Mammary epithelial cell (primary cell): ENCODE data around the gene ABR.

Source experiments
- CTCF ChIP-seq, 2 donors: IDR thresholded peaks in 1 of 2; conservative IDR thresholded peaks in 1 of 2; 2 replicates each; pipeline ENCODE4 v1.5.1; 2011 to 2012; ENCODE audit warnings: inconsistent platforms in 2 of 2, low read length in 2 of 2, mild to moderate bottlenecking in 2 of 2, control low read depth in 1 of 2, low read depth in 1 of 2; ENCODE audit not compliant: insufficient read depth in 1 of 2; ENCODE audit errors: extremely low read depth in 1 of 2
- EZH2 ChIP-seq: IDR thresholded peaks from 2 replicates; pipeline ENCODE4 v1.6.1; 2012; ENCODE audit warnings: low read length, inconsistent platforms, borderline replicate concordance

DNA sequence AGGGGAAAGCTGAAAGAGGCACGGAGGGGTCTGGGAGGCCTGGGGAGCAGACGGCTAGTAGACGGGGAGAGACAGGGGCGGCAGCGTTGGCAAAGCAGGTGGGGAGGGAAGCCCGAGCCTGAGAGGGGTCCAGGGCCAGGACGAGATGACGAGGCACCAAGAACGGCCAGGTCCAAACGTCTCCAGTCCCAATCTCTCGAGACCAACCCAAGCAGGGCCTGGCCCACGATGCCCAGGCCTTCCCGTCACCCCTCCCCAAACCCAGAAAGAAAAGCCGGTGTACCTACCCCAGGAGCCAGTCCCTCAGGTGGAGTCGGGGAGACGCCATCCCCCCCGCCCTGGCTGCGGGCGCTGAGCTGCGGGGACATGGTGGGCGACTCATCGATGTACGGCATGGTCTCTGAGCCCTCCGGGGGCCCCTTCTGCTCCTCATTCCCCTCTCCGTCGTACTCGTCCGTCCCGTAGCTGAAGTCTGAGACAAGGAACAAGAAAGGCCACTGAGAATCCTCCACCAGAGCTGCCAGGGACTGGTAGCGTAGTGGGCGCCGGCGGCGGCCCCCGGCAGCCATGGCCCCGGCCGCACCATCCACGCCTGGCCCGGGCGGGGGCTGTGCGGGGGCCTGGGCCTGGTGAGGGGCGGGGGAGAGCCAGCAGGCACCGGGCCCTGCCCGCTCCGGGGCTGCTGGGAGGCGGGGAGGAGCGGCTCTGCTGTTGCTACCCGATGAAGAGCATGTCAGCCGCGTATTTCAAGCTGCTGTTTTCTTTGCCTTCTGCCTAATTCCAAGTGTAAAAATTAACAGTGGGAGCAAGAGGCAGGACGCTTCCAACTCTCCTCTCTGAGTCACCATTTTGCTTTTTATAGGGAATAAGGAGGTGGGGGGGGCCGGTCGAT is 54.6 kb downstream of the ABR start:
- no peak for TF ChIP-seq CTCF (conservative IDR thresholded peaks at IDR 0.05 in 1 of 2, IDR thresholded peaks at IDR 0.05 in 1 of 2; ENCODE audit: extremely low read depth in 1 of 2, insufficient read depth in 1 of 2, low read depth in 1 of 2, low read length in 2 of 2)
- TF ChIP-seq EZH2 = no peak
